Heart left ventricle (tissue), 13 donors: ENCODE data around the gene PARD3B.

Experiments used
- POLR2A ChIP-seq, 2 donors: fragments of 450-650 bp; IDR thresholded peaks; one replicate each; pipeline ENCODE4 v1.6.1; 2017; ENCODE audit warnings: antibody characterized with exemption in 2 of 2, mild to moderate bottlenecking in 2 of 2, moderate library complexity in 2 of 2
- TF ChIP-seq, protein P1 (sequence below), 12 donors: fragments of 200-600 bp; sonication (generic) in 4 of 12; IDR thresholded peaks; one replicate each; pipeline versions ENCODE4 v1.5.0 to v1.8.0; 2018 to 2022; ENCODE audit warnings: antibody characterized with exemption in 12 of 12, mild to moderate bottlenecking in 5 of 12
- donor health status: ischemic (EF 13 %, LVEDD 7.1; RV severe dilation, severe dysfunction).
- donor health status: DM: no; HTN: yes; CAD: no.
- donor health status: DM: no; HTN: no; CAD: no.
- donor health status: ischemic (EF 25% LVEDD 6.9; RV normal size, moderate dysfunction).
- donor health status: ischemic (EF 25% LVEDD 5.7; RV mildly dilated, moderate dysfunction).
- donor health status: ischemic (EF 35%, LVEDD 5.7; RV mildly dilated, moderate dysfunction).
- donor health status: nonischemic (EF 11% LVEDD 7.7; RV severe dilation, severe dysfunction).
- donor health status: DM: yes; HTN: yes; CAD: no.
- donor health status: PGD.
- donor health status: ischemic (EF 29% LVEDD 5.4; RV normal size, mild dysfunction).
- donor health status: nonischemic (EF 23%, LVEDD 6.1; RV moderate dilation, normal function).

DNA sequence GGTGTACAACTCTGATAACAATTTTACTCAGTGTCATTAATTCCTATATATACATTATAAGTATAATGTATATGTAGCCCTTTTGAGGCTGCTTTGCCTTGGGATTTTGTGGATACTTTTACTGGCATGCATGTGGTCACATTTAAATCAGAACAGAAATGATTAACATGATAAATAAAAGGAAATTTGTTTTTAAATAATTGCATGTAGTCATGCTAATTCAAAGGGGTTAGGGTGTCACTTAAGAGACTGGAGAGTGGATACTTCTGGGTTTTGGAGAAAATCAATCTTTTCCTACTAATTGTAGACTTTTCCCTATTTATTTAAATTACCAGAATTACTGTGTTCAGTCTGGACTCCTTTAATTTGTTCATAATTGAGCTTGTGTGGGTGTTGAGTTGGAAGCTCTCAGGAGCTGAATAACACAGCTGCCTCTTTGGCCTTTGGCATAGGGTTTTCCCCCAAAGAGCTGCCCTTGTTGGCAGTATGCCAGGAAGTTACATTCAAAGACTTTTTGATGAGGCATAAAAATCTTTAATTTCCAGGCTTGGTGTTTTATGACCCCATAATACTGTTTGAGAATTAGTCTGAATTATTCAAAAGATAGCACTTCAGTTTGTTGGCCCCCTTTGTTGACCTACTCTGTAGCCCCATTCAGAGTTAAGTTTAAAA lies 652.3 kb downstream of the PARD3B start:
- TF ChIP-seq, protein P1, sequence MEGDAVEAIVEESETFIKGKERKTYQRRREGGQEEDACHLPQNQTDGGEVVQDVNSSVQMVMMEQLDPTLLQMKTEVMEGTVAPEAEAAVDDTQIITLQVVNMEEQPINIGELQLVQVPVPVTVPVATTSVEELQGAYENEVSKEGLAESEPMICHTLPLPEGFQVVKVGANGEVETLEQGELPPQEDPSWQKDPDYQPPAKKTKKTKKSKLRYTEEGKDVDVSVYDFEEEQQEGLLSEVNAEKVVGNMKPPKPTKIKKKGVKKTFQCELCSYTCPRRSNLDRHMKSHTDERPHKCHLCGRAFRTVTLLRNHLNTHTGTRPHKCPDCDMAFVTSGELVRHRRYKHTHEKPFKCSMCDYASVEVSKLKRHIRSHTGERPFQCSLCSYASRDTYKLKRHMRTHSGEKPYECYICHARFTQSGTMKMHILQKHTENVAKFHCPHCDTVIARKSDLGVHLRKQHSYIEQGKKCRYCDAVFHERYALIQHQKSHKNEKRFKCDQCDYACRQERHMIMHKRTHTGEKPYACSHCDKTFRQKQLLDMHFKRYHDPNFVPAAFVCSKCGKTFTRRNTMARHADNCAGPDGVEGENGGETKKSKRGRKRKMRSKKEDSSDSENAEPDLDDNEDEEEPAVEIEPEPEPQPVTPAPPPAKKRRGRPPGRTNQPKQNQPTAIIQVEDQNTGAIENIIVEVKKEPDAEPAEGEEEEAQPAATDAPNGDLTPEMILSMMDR (IDR thresholded peaks at IDR 0.05), result no peak
- TF ChIP-seq POLR2A (IDR thresholded peaks at IDR 0.05), result no peak
